ENCODE data around the gene PDP2.

DNA sequence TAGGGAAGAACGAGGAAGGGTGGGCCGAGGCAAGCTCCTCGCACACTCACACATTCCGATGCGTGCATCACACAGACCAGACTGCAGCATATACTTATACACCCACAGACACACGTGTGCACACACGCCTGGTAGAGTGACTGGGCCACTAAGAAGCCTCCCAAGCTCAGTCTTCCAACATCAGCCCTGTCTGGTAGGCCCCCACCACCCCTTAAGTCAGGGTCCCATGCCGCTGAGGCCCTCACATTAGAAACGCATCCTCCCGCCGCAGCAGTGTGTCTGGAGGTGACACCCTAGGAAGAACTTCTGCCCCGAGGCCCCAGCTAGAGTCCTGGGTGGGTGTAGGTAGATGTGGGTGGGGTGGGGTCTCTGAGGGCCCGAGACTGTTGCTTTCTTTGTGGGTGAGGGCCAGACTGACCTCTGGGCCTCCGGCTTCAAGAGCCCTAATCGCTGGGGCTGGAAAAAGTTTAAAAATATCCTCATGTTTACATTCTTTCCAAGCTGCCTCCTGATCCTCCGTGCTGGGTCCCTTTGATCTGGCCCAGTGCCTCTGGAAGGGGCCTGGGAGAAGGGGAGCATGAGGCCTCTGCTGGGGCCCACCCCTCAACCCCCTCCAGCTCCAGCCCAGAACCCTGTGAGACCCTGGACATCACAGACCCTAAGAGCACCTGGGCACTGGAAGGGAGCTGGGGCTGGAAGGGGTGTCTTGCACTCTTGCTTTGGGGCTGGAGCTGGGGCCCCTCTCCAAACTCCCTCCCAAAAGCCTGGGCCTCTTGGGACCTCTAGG is 24.7 kb downstream of the PDP2 start:
- TF ChIP-seq, protein P1, sequence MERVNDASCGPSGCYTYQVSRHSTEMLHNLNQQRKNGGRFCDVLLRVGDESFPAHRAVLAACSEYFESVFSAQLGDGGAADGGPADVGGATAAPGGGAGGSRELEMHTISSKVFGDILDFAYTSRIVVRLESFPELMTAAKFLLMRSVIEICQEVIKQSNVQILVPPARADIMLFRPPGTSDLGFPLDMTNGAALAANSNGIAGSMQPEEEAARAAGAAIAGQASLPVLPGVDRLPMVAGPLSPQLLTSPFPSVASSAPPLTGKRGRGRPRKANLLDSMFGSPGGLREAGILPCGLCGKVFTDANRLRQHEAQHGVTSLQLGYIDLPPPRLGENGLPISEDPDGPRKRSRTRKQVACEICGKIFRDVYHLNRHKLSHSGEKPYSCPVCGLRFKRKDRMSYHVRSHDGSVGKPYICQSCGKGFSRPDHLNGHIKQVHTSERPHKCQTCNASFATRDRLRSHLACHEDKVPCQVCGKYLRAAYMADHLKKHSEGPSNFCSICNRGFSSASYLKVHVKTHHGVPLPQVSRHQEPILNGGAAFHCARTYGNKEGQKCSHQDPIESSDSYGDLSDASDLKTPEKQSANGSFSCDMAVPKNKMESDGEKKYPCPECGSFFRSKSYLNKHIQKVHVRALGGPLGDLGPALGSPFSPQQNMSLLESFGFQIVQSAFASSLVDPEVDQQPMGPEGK (CRISPR knock-in tag; IDR thresholded peaks at IDR 0.05; ENCODE audit: borderline replicate concordance): no peak
- TF ChIP-seq, protein P2, sequence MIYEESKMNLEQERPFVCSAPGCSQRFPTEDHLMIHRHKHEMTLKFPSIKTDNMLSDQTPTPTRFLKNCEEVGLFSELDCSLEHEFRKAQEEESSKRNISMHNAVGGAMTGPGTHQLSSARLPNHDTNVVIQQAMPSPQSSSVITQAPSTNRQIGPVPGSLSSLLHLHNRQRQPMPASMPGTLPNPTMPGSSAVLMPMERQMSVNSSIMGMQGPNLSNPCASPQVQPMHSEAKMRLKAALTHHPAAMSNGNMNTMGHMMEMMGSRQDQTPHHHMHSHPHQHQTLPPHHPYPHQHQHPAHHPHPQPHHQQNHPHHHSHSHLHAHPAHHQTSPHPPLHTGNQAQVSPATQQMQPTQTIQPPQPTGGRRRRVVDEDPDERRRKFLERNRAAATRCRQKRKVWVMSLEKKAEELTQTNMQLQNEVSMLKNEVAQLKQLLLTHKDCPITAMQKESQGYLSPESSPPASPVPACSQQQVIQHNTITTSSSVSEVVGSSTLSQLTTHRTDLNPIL (CRISPR knock-in tag; IDR thresholded peaks at IDR 0.05; ENCODE audit: low read depth): no peak
- TF ChIP-seq ZNF565 (CRISPR knock-in tag; conservative IDR thresholded peaks at IDR 0.05; ENCODE audit: low read depth) (no peak), ZFP30 (CRISPR knock-in tag; IDR thresholded peaks at IDR 0.05) (no peak), ZNF70 (CRISPR knock-in tag; IDR thresholded peaks at IDR 0.05) (no peak), ARNTL (CRISPR knock-in tag; IDR thresholded peaks at IDR 0.05; ENCODE audit: borderline replicate concordance, low read depth) (no peak), TCF4 (CRISPR knock-in tag; IDR thresholded peaks at IDR 0.05; ENCODE audit: borderline replicate concordance) (no peak), SNAI2 (CRISPR knock-in tag; IDR thresholded peaks at IDR 0.05) (no peak), GLIS3 (CRISPR knock-in tag; IDR thresholded peaks at IDR 0.05) (no peak), ESRRG (CRISPR knock-in tag; IDR thresholded peaks at IDR 0.05) (no peak), TOX (CRISPR knock-in tag; IDR thresholded peaks at IDR 0.05; ENCODE audit: borderline replicate concordance) (no peak), ZNF8 (CRISPR knock-in tag; IDR thresholded peaks at IDR 0.05) (no peak)
- TF ChIP-seq, protein P3, sequence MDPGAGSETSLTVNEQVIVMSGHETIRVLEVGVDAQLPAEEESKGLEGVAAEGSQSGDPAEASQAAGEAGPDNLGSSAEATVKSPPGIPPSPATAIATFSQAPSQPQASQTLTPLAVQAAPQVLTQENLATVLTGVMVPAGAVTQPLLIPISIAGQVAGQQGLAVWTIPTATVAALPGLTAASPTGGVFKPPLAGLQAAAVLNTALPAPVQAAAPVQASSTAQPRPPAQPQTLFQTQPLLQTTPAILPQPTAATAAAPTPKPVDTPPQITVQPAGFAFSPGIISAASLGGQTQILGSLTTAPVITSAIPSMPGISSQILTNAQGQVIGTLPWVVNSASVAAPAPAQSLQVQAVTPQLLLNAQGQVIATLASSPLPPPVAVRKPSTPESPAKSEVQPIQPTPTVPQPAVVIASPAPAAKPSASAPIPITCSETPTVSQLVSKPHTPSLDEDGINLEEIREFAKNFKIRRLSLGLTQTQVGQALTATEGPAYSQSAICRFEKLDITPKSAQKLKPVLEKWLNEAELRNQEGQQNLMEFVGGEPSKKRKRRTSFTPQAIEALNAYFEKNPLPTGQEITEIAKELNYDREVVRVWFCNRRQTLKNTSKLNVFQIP (CRISPR knock-in tag; IDR thresholded peaks at IDR 0.05; ENCODE audit: borderline replicate concordance, low read depth): no peak

All from SK-N-SH treated with all-trans-retinoic acid at 6 μM for 48 hours (cell line).